HCT116 (cell line): ENCODE results near the gene ST7. TPM values are rescaled to one million over a fixed set of nuclear protein-coding genes. Genes with fewer than 3 reads are reported as not detected.

Experiments used
- ATAC-seq: fragments of 200-7000 bp; cut with Tn5 transposase; 2 replicates; pipeline ENCODE4 v1.9.1; 2020; ENCODE audit warnings: mild to moderate bottlenecking, moderate library complexity
- BruUV-seq: library from RNA; stranded (reverse); fragments of 400-500 nt; replicated peaks from 2 replicates; lab custom pipeline; 2021; lab: Mats Ljungman, UMichigan
- CTCF ChIA-PET: fragments of 300-600 bp; sonication (Branson Sonifier 250); formaldehyde crosslinking; loops from one replicate; lab custom pipeline; 2021; ENCODE audit warnings: antibody characterized with exemption; lab: Charles Lee
- POLR2A ChIA-PET: fragments of 300-600, 350-600 bp; sonication (Branson Sonifier 250); formaldehyde crosslinking; loops from one replicate; lab custom pipeline; 2021; ENCODE audit warnings: antibody characterized with exemption; lab: Charles Lee
- RAD21 ChIA-PET, 2 experiments: fragments of 300-600 bp; sonication (Branson Sonifier 250); formaldehyde crosslinking; loops; one replicate each; lab custom pipeline; 2023; ENCODE audit warnings: low total read pairs in 2 of 2; ENCODE audit not compliant: uncharacterized antibody in 2 of 2, unreplicated experiment in 2 of 2, low non-redundant PET in 1 of 2; lab: Charles Lee
- DNase-seq: peaks from one replicate; pipeline ENCODE4 v3.0.0-alpha.2; 2010; ENCODE audit warnings: low read depth, low spot score
- H2AFZ ChIP-seq: fragments of 200-600 bp; shearing (Covaris generic), sonication (generic); 2 replicates; pipeline ENCODE4 v1.6.1; 2017; ENCODE audit warnings: low read depth, mixed run types, mixed read lengths, antibody characterized with exemption, low read length; ENCODE audit not compliant: poor library complexity, severe bottlenecking
- H3K27ac ChIP-seq: 2 replicates; pipeline ENCODE4 v1.5.1; 2012; ENCODE audit warnings: low read depth, low read length
- H3K27me3 ChIP-seq: fragments of 200-600 bp; sonication (generic); 2 replicates; pipeline ENCODE4 v1.6.1; 2016; ENCODE audit warnings: mixed run types, low read length, mixed read lengths; ENCODE audit not compliant: insufficient read depth
- H3K36me3 ChIP-seq, 2 experiments: fragments of 200-500 bp in 1 of 2; fragments of 200-600 bp in 1 of 2; sonication (Bioruptor generic) in 1 of 2; sonication (generic) in 1 of 2; 2 replicates each; pipeline versions ENCODE4 v1.5.1 to v1.6.1; 2014 to 2016; ENCODE audit warnings: low read length in 2 of 2, inconsistent platforms in 1 of 2, mixed read lengths in 1 of 2, mixed run types in 1 of 2; ENCODE audit not compliant: insufficient read depth in 2 of 2, control insufficient read depth in 1 of 2
- H3K4me1 ChIP-seq, 2 experiments: fragments of 200-600 bp in 1 of 2; sonication (generic) in 1 of 2; 2 replicates each; pipeline versions ENCODE4 v1.5.1 to v1.6.1; 2012 to 2017; ENCODE audit warnings: low read length in 2 of 2, inconsistent platforms in 1 of 2, mild to moderate bottlenecking in 1 of 2, mixed read lengths in 1 of 2, mixed run types in 1 of 2, moderate library complexity in 1 of 2; ENCODE audit not compliant: insufficient read depth in 2 of 2, control insufficient read depth in 1 of 2
- H3K4me2 ChIP-seq: fragments of 200-600 bp; sonication (generic); 2 replicates; pipeline ENCODE4 v1.6.1; 2017; ENCODE audit warnings: mixed run types, low read length, mixed read lengths
- H3K4me3 ChIP-seq, 2 experiments: fragments of 200-600 bp in 1 of 2; sonication (generic) in 1 of 2; replicated peaks in 1 of 2; 2 replicates each; pipeline ENCODE4 v1.5.1; 2011 to 2016; ENCODE audit warnings: low read length in 2 of 2, control low read depth in 1 of 2, low read depth in 1 of 2, mild to moderate bottlenecking in 1 of 2, mixed read lengths in 1 of 2, mixed run types in 1 of 2
- H3K79me2 ChIP-seq: fragments of 200-600 bp; sonication (generic); 2 replicates; pipeline ENCODE4 v1.6.1; 2017; ENCODE audit warnings: mild to moderate bottlenecking, mixed run types, low read length, moderate library complexity, mixed read lengths; ENCODE audit not compliant: insufficient read depth
- H3K9ac ChIP-seq: fragments of 200-600 bp; sonication (generic); 2 replicates; pipeline ENCODE4 v1.6.1; 2016; ENCODE audit warnings: low read length, mixed read lengths
- H3K9me2 ChIP-seq: fragments of 200-600 bp; sonication (generic), shearing (Covaris generic); 2 replicates; pipeline ENCODE4 v1.6.1; 2017; ENCODE audit warnings: mixed run types, mild to moderate bottlenecking, moderate library complexity; ENCODE audit not compliant: insufficient read depth
- H3K9me3 ChIP-seq, 2 experiments: fragments of 200-500 bp in 1 of 2; fragments of 200-600 bp in 1 of 2; sonication (Bioruptor generic) in 1 of 2; sonication (generic) in 1 of 2; 2 replicates each; pipeline ENCODE4 v1.6.1; 2014 to 2017; ENCODE audit warnings: low read length in 2 of 2, mixed read lengths in 2 of 2, inconsistent platforms in 1 of 2, low read depth in 1 of 2, mild to moderate bottlenecking in 1 of 2, mixed run types in 1 of 2, moderate library complexity in 1 of 2; ENCODE audit not compliant: control insufficient read depth in 1 of 2, insufficient read depth in 1 of 2
- H4K20me1 ChIP-seq: fragments of 200-600 bp; sonication (generic), shearing (Covaris generic); 2 replicates; pipeline ENCODE4 v1.6.1; 2017; ENCODE audit warnings: mixed run types, mild to moderate bottlenecking, moderate library complexity; ENCODE audit not compliant: insufficient read depth
- ATF3 ChIP-seq: IDR thresholded peaks from 2 replicates; pipeline ENCODE4 v1.6.1; 2012
- CEBPB ChIP-seq: IDR thresholded peaks from 2 replicates; pipeline ENCODE4 v1.6.1; 2012; ENCODE audit warnings: low read depth
- CTCF ChIP-seq, 3 experiments: fragments of 200-600 bp in 1 of 3; sonication (generic) in 1 of 3; IDR thresholded peaks in 2 of 3; conservative IDR thresholded peaks in 1 of 3; 2 replicates each; pipeline ENCODE4 v1.5.1; 2012 to 2017; ENCODE audit warnings: low read depth in 2 of 3, low read length in 2 of 3, antibody characterized with exemption in 1 of 3, borderline replicate concordance in 1 of 3, control low read depth in 1 of 3, mild to moderate bottlenecking in 1 of 3, mixed read lengths in 1 of 3, mixed run types in 1 of 3, moderate library complexity in 1 of 3; ENCODE audit not compliant: insufficient read depth in 1 of 3
- EZH2phosphoT487 ChIP-seq: fragments of 200-600 bp; IDR thresholded peaks from 2 replicates; pipeline ENCODE4 v1.6.1; 2018; ENCODE audit warnings: antibody characterized with exemption, borderline replicate concordance
- FOSL1 ChIP-seq: IDR thresholded peaks from 2 replicates; pipeline ENCODE4 v1.6.1; 2012; ENCODE audit warnings: low read depth
- MAX ChIP-seq: IDR thresholded peaks from 2 replicates; pipeline ENCODE4 v1.6.1; 2012
- POLR2AphosphoS5 ChIP-seq: IDR thresholded peaks from 2 replicates; pipeline ENCODE4 v1.6.1; 2011; ENCODE audit warnings: mild to moderate bottlenecking, low read depth, low read length, moderate library complexity
- REST ChIP-seq: IDR thresholded peaks from 2 replicates; pipeline ENCODE4 v1.6.1; 2012; ENCODE audit warnings: low read depth
- SRF ChIP-seq: IDR thresholded peaks from 2 replicates; pipeline ENCODE4 v1.6.1; 2012; ENCODE audit warnings: low read depth
- TCF7L2 ChIP-seq: IDR thresholded peaks from 2 replicates; pipeline ENCODE4 v1.7.0; 2011; ENCODE audit warnings: borderline replicate concordance, inconsistent platforms; ENCODE audit not compliant: insufficient read depth, insufficient read length; ENCODE audit errors: extremely low read depth
- YY1 ChIP-seq: IDR thresholded peaks from 2 replicates; pipeline ENCODE4 v1.6.1; 2011; ENCODE audit warnings: low read length, low read depth, moderate library complexity, mild to moderate bottlenecking; ENCODE audit not compliant: insufficient replicate concordance; ENCODE audit errors: extremely low read depth
- ZFX ChIP-seq: fragments of 450-650 bp; IDR thresholded peaks from 2 replicates; pipeline ENCODE4 v1.6.1; 2017
- ZNF274 ChIP-seq: fragments of 200-500 bp; sonication (Bioruptor generic); IDR thresholded peaks from 2 replicates; pipeline ENCODE4 v1.6.1; 2014; ENCODE audit warnings: mild to moderate bottlenecking, low read depth, low read length, inconsistent platforms
- intact Hi-C: fragments of 100-400 bp; cut with micrococcal nuclease; formaldehyde crosslinking; loops from 2 replicates; pipeline ENCODE4 v1.10.0; 2022
- total RNA-seq: library from RNA; stranded (reverse); gene quantifications from one replicate; pipeline ENCODE4 v1.2.1, GENCODE V29; 2021; ENCODE audit not compliant: unreplicated experiment

The ST7 gene
- total RNA-seq, 1 experiment from 2014 or later, result 12.6 TPM

GRCh38 chr7:117179701-117180100 is 226.4 kb downstream of the ST7 start:
- ChIA-PET POLR2A (no interaction called here), CTCF (interaction anchor here (0.6 kb wide), 1 partner anchor 8 kb away, joined by 3 read pairs; no protein-coding TSS in a partner anchor), RAD21 (no interaction called here)
- no peak overlapping the region for H3K9ac ChIP-seq
- no peaks in the 10 kb centered on the region for H3K79me2 ChIP-seq
- ATAC-seq (no peak), DNase-seq (no peak)
- intact Hi-C loops, result no loop called here
- H3K4me1 ChIP-seq, result no peaks in the 10 kb centered on the region
- H3K4me3 ChIP-seq, result no peak overlapping the region
- BruUV-seq, result no TSS peak
- no peaks in the 10 kb centered on the region for H3K36me3 ChIP-seq
- no peaks in the 10 kb centered on the region for H3K9me2 ChIP-seq
- H2AFZ ChIP-seq, result no peak overlapping the region
- H4K20me1 ChIP-seq, result no peaks in the 10 kb centered on the region
- H3K27ac ChIP-seq, result no peak overlapping the region
- TF ChIP-seq REST (no peak), SRF (no peak), CEBPB (no peak), ZNF274 (no peak), MAX (no peak), ZFX (no peak), FOSL1 (no peak), ATF3 (no peak), TCF7L2 (no peak), YY1 (no peak), CTCF (IDR thresholded peaks at IDR 0.05 in 2 of 3, conservative IDR thresholded peaks at IDR 0.05 in 1 of 3; ENCODE audit: borderline replicate concordance in 1 of 3, insufficient read depth in 1 of 3, low read depth in 2 of 3, low read length in 2 of 3) (no peak), POLR2AphosphoS5 (no peak), EZH2phosphoT487 (no peak)
- H3K27me3 ChIP-seq, result no peaks in the 10 kb centered on the region
- H3K4me2 ChIP-seq, result no peak overlapping the region
- H3K9me3 ChIP-seq, result no peaks in the 10 kb centered on the region
